Endothelial cell of umbilical vein (primary cell): Measurements from ENCODE around the gene PIAS2.

Source experiments
- CTCF ChIP-seq, 2 donors: IDR thresholded peaks; 1 replicate in 1 of 2; 2 replicates in 1 of 2; pipeline ENCODE4 v1.5.1; 2011; ENCODE audit warnings: low read length in 2 of 2, mild to moderate bottlenecking in 2 of 2, moderate library complexity in 2 of 2, control low read depth in 1 of 2, inconsistent platforms in 1 of 2, low read depth in 1 of 2; ENCODE audit not compliant: insufficient read depth in 1 of 2; ENCODE audit errors: extremely low read depth in 1 of 2
- EZH2 ChIP-seq: IDR thresholded peaks from 2 replicates; pipeline ENCODE4 v1.6.1; 2012; ENCODE audit warnings: borderline replicate concordance, low read depth, mild to moderate bottlenecking, moderate library complexity, low read length, inconsistent platforms; ENCODE audit not compliant: severe bottlenecking
- FOS ChIP-seq: IDR thresholded peaks from 2 replicates; pipeline ENCODE4 v1.6.1; 2011; ENCODE audit warnings: mild to moderate bottlenecking, low read length, moderate library complexity, borderline replicate concordance; ENCODE audit not compliant: insufficient read depth
- JUN ChIP-seq: IDR thresholded peaks from 2 replicates; pipeline ENCODE4 v1.6.1; 2011; ENCODE audit warnings: borderline replicate concordance, low read depth; ENCODE audit not compliant: insufficient read length, insufficient read depth
- MYC ChIP-seq: IDR thresholded peaks from one replicate; pipeline ENCODE4 v1.6.1; 2011; ENCODE audit warnings: mild to moderate bottlenecking, low read depth, low read length
- POLR2A ChIP-seq: IDR thresholded peaks from 2 replicates; pipeline ENCODE4 v1.6.1; 2012; ENCODE audit warnings: low read depth, mild to moderate bottlenecking, control low read depth, low read length
- POLR2AphosphoS5 ChIP-seq: IDR thresholded peaks from 2 replicates; pipeline ENCODE4 v1.6.1; 2012; ENCODE audit warnings: low read depth, mild to moderate bottlenecking, control low read depth, low read length, moderate library complexity; ENCODE audit not compliant: insufficient read depth

GRCh38 chr18:46754188-46754587 lies 163.1 kb downstream of the PIAS2 start:
- TF ChIP-seq POLR2A (no peak), CTCF (IDR thresholded peaks at IDR 0.05; ENCODE audit: extremely low read depth in 1 of 2, insufficient read depth in 1 of 2, low read depth in 1 of 2, low read length in 2 of 2) (no peak), POLR2AphosphoS5 (no peak), MYC (no peak), FOS (no peak), EZH2 (no peak), JUN (no peak)
